Stimulated activated CD8-positive, alpha-beta memory T cell treated with anti-CD3 and anti-CD28 coated beads, Interleukin-7, amount 100 ng/mL, for 48 hours (primary cell): Measurements from ENCODE around the gene CIZ1.
A peak's percentile ranks its signal among the peaks of the same experiment; 100 is the strongest.

Source experiments
- DNase-seq, 2 donors: peaks; one replicate each; pipeline ENCODE4 v3.0.0-alpha.2; 2020; ENCODE audit warnings: low read depth in 1 of 2; ENCODE audit errors: extremely low read depth in 1 of 2

Gene CIZ1

DNA sequence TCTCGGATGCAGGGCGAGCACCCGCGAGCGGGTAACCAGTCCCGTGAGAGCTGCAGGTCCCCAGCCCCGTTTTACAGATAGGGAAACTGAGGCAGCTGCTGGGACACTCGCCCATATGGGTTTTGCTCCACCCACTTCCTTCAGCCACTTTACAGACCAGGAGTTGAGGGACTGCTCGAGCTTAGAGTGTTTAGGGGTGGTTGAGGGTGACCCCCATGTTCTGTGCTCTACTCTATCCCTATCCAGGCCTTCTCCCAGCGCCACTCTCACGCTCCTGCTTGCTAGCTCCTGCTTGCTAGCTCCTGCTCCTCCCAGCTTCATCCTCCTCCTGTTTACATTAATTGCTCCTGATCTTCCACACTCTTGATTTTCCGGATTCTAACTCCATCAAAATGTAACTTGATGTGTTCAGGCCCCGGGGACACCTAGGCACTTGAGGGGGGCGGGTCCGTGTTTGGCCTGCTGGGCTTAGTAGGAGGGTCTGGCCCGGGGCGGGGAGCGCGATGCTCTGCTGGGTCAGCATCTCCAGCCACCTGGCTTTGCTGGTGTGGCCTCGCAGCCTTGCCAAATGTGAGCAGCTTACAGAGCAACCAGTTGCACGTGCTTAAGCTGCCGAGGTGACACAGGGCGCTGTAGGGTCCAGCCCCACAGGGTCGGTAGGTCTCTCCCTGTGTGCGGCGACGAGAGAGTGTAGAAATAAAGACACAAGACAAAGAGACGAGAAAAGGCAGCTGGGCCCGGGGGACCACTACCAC lies 62.4 kb downstream of the CIZ1 start:
- no peak for DNase-seq

DNA sequence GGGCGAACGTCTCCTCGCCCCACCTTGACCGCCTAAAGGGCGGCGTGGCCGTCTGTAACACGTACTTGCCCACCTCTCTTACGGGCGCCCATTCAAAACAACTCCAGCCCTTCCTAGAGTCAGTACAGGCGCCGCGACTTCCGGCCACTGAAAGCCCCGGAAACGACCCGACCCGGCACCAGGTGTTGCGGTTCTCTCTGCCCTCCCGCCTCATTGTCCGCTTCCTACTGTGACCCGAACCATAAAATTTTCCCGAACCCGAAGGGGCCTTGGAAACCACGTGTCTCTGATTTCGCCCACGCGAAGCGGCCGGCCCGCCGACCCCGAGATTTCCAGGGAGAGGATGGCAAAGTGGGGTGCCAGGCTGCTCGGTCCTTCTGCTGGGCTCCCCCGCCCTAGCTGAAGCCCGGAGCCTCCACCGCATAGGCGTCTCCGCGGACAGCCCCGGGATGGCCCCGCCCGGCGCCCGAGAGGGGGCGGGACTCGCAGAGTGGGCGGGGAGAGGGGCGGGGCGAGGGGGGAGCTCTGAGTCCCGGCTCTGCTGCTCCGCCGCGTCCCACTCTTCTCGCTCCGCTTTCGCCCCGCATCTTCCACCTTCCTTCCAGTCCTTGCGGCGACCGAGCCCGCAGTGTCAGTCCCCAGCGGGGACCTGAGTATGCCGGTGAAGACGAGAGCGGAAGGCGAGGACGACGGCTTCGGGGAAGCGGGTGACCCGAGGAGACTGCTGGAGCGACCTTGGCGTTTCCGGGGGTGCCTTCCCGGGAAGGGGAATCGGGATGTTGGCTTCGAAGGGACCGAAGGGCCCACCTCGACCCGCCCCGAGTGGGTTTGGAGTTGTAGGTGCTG lies 63.2 kb downstream of the CIZ1 start:
- peak; percentile 63 to 71 for DNase-seq

DNA sequence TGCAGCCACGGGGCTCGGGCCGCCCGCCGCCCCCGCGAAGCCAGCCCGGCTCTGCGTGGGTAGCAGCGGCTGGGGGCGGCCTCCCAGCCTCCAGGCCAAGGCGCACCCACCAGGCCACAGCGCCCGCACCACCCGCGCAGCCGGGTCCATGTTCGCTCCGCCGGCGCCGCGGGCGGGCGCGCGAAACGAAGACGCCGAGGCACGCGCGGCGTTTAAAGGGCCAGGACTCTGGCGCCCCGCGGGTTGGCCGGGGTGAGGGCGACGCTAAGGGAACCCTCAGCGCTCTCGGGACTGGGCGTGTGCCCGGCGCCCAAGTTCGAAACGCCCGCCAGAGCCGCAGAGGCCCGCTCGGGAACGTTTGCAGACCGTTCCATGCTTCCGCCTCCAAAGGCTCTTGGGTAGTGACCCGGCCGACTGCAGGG lies 63.8 kb downstream of the CIZ1 start, which contains the start of gene PTGES2:
TSS of gene PTGES2 (minus strand) at position 162 of the 422 bp plus-strand sequence. CDS start at position 150, 12 bp downstream.
- peak; percentile 58 to 59 for DNase-seq

DNA sequence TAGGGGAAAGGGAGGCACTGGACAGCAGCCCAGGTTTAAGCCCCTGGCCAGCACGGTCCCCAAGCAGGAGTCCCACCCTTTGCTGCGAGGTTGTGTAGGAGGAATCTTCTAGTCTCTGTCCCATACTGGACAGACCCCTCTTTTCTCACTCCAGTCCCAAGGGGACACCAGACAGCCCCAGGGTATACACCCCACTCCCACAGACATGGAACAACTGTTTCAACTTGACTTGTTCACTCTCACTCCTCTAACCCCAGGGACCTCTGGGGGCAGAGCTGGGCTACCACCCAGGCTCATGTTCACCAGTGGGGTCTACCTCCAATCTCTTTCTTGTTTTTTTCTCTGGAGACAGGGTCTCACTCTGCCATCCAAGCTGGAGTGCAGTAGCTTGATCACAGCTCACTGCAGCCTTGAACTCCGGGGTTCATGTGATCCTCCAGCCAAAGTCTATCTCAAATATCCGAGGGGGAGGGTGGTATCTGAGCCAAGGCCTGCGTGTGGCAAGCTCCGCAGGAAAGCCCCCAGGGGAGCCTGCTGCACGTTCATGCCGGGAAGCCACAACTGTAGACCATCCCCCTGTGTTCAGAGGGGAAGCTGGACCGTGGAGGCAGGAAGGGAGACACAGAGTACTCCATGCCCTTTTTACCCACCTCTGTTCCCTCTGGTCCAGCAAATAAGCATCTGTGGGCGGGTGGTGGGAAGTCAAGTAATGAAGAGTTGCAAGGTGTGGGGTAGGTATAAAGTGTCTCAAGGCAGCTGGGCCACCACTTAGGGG lies 65.6 kb downstream of the CIZ1 start:
- DNase-seq = no peak

DNA sequence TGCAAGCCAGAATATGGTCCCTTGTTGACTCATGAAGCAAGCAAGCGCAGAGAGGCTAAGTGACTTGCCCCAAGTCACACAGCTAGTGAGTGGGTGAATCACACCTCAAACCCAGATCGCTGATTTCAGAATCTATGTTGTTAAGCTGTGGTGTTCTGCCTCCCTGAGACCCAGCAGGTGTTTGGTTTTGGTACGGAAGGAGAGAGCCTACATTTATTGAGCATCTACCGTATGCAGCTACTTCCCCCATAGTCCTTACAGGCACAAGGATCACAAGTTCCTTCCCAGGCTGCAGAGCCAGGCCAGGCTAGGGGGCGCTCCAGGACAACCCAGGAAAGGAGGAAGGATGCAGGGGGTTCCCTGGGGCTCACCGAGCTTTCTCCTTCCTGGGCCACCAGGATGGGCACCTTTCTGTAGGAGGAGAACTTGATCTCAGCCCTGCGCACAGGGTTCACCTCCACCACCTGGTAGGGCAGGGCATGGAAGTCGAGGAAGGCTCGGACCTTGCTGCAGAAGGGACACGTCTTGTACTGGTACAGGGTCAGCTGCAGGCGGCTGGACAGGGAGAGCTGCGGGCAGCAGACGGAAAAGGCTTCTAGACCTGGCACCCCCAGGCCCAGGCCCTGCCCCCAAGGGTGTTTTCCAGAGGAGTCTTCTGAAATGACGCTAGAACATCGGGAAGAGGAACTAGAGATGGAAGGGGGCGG lies 66.3 kb downstream of the CIZ1 start:
- no peak for DNase-seq

DNA sequence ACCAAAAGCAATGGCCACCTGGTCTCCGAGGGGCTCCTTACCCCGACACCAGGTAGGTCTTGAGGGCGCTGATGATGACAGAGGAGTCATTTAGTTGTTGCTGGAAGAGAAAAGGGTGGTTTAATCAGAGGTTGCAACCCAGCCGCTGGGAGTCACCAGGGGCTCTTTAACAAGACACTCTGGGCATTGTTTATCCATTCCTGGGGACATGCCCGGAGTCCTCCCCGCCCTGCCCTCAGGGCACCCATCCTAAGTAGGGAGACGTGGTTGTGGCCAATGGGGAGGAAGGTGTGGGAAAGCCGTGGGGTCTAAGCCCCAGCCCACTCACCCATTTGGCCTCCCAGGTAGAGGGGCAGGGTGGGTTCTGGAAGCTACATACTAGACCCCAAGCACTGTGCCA lies 66.9 kb downstream of the CIZ1 start:
- no peak for DNase-seq

DNA sequence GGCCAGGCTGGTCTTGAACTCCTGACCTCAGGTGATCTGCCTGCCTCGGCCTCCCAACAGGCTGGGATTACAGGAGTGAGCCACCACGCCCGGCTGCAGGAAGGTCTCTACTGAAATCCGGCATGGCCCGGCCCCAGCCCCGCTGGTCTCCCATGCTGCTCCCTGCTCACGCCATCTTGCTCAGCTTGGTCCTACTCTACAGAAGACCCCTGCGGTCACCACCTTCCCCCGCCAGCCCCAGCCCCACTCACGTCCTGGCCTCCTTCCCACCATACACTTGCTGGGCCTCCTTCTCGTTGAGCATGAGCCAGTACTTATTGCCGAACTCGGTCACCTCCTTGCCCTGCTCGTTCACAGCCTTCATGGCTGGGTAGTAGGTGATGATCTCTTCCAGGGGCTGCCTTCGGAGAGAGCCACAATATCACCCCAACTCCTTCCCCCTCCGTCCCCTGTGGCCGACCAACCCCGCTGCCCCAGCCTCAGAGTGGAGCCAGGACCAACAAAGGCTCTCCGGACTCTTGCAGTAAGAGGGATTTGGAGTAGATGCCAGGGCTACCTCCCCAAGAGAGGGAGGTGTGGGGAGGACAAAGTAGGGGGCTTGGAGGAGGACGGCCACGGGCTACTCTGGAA lies 67.8 kb downstream of the CIZ1 start:
- DNase-seq = no peak

DNA sequence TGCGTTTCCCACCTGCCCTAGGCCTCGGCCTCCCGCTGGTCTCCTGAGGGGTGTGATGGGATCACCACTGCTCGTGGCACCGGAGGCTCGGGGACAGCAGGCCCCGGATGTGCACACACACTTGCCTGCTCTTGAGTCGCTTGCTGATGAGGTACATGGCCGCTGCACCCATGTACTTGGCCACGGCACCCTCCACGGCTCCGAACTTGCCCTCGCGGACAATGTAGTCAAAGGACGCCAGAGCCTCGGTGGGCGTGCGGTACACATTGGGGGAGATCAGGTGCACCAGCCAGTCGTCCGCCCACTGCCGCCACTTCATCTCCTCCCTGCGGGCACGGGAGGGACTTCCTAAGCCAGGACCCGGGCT lies 68.6 kb downstream of the CIZ1 start:
- no peak for DNase-seq

DNA sequence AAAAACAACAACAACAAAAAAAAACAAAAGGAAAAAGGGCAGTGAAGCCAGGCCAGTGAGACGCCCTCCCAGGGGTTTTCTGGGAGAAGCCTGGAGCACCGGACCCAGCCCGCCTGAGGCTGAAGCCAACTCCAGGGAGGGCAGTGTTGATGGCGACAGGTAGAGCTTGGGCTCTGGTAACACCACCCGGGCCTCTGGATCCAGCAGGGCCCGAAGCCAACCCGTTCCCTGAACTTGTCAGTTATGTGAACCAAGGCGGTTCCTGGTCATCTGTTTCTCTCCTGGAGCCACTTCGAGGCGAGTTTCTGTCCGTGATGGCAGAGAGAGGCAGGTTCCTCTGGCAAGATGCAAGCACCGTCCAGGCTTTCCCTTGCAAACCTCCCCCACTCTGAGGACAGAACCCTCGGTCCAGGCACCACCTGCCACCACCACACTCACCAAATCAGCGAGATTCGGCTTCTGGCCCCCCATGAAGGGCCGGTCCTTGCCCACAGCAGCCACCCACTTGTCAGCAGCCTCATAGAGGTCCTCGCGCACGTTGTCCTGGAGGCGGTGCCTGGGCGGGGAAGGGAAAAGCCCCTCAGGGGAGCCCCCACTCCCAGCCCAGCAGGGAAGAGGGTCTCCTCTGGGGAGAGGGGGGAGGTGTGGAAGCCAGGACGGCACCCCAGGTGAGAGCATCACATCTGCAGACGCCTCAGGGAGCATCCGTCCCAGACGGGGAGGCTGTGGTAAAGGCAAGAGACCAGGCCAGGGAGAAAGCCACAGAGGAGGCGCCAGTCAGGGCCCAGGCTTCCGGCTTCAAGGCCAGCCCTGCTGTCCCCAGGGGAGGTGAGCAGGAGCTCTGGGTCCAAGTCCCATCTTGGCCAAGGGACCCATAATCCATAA lies 69.2 kb downstream of the CIZ1 start:
- DNase-seq = no peak

DNA sequence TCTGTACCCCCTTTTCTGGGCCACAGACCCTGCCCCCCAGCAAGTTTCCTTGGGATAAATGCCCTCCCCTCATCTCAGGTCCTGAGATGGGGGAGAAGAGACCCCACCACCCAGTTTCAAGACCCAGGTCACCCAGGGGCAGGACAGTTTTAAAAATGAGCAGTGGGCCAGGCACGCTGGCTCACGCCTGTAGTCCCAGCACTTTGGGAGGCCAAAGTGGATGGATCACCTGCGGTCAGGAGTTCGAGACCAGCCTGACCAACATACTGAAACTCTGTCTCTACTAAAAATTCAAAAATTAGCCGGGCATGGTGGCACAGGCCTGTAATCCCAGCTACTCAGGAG lies 69.9 kb downstream of the CIZ1 start:
- no peak for DNase-seq

DNA sequence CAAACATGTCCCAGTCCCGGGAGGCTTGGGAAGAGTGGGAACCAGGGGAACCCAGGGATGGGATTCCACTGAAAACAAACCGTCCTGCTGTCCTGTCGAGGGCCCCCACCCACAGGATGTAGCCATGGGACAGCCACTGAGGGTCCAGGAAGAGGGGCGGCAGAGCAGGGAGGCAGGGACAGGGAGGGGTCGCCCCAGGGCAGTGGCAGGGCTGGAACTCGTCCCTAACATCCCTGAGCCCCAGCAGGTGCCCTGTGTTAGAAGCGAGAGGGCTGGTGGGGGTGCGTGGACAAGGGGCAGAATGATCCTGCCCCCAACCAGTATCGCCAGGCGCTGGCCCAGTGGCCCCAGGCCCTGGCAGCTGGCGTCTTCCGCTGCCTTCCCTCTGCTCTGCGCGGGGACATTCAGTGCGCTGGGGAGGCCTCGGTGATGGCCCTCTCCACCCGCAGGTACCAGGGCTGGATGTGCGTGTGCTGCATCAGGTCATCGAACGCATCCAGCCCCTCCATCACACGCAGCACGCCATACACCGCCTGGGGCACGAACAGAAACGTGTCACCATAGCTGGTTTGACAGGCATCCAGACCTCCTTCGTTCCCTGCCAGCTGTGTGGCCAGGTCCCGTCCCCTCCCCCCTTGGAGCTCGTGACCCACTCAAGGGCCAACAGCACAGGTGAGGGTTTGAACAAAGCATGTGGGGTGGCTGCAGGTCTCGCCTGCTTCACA lies 70.5 kb downstream of the CIZ1 start:
- DNase-seq = no peak

DNA sequence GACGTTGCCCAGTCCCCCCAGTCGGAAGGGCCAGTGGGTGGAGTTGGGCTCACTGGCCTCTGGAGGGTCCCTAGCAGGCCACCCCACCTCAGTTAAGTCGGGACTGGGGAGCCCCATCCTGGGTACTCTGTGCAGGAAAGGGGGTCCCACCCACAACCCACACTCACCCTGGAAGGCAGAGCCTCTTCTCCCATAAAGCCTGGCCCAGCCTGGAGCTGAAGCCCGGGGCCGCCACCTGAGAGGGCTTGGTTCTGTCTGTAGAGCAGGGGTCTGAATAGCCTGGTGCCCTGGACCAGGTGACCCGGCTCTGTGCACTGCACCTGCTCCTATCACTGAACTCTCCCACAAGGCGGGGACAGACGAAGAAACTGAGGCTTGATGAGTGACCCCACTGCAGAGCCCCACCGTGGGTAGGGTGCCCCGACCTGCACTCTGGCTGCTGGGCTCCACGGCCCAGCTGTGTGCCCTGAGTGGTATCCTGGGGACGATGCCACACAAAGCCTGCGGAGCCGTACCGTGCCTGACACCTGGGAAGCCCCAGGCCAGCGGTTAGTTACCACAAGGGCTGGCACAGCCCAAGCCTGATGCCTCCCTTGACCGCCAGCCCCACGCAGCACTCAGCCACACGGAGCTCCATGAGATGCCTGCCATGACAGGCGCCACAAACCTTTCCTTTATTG lies 71.2 kb downstream of the CIZ1 start:
- no peak for DNase-seq

DNA sequence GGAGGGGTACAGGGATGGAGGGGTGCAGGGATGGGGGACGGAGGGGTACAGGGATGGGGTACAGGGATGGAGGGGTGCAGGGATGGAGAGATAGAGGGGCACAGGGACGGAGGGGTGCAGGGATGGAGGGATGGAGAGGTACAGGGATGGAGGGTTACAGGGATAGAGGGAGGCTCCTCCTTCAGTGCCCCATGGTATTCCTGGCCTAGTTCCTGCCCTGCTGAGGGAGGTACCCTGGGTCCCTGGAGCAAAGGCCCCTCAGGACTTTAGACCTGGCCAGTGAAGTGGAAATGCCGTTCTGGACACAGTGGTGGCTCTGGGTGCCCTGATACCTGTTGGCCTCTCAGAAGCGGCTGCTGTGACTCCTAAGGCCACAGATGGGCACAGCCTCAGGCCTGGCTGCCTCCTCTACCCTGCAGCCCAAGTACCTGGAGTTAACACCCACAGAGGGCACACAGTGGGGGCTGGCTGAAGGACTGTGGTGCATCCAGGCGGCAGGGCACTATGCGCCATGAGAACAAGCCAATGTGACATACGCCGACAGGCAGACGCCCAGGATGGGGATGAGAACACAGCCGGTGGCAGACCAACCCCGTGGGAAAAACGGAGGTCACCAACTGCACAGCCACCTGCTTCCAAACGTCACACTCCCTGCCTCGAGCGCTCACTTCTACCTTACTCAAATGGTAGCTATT lies 72.3 kb downstream of the CIZ1 start:
- DNase-seq = no peak

DNA sequence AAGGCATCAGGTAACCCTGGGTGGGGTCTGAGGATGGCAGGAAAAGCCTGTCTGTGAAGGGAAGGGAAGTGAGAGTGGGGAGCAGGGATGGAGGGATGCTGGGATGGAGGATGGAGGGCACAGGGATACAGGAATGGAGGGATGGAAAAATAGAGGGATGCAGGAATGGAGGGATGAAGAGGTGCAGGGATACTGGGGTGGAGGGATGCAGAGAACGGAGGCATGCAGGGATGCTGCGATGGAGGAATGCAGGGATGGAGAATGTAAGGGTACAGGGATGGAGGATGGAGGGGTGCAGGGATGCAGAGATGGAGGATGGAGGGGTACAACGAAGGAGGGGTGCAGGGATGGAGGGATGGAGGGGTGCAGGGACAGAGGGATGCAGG lies 72.9 kb downstream of the CIZ1 start:
- no peak for DNase-seq

DNA sequence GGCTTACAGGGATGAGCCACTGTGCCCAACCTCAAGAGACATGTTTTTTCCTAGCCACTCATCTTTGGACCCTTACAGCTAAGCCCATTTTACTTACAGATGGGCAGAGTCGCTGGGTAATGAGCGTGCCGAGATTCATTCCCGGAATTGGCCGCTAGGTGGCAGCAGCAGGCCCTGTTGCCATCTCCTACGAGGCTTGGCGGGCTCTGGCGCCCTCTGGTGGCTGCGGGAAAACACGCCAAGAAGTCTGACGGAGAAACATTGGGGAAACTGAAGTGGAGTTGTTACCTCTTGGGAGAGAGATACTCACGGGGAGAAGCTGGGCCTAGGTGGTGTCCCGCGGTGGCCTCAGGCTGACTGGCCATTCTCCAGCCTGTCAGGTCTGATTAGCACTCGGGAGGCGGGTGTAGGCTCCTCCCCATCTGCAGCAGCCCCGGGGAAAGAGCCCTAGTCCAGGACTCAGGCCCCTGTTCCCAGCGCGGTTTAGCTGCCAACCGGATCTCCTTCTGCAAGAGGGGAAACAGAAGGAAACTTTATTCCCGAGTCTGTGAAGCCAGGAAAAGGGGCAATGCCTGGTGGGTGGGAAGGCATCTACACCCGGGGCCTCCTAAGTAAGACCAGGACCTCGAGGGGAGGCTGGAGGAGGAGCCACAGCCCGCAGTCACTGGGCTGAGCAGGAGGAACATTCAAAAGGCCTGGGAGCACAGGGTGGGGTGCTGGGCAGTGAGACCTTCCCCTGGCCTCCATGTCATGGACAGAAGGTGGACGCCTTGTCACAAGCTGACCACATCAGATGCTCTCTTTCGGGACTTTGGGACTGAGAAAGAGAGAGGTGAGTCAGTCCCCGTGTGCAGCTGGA lies 73.5 kb downstream of the CIZ1 start:
- peak; percentile 85 to 90 for DNase-seq
